ENCODE results near the gene TBC1D5. TPM values are rescaled to one million over a fixed set of nuclear protein-coding genes. Genes with fewer than 3 reads are reported as not detected.

TBC1D5 gene
- total and polyA plus RNA-seq, 12 donors, result 6.4 to 108 (median 70.7) TPM

DNA sequence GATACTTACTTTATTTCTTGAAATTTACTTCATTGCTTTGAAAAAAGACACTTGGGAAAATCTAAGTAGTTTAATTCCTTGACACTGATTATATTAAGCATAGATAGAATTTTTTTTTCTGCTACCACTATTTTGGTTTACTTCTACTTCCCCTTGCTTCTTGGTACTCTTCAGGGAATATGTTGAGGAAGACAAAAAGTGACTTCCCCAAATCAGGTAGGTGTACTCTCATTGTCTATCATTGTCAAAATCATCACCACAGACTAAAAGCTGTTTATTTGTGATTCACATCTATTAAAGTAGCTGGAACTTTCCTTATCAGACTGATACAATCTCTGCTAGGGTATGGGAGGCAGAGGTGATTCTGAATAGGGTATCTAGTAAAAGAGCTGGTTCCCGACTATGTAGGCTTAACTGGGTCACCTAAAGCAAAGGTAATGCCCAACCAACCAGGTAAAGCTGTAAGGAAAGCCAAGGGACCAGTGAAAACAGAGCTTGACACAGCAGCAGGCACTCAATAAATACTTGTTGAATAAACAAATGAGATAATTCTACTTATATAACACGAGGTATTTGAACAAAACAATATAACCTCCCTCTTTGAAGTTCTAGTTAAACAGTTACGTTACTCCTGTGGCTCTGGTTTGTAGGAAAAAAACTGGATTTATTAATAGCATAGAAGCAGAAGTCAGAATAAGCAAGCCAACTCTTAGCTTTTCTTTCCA lies 510.7 kb downstream of the TBC1D5 start:
- no peak for DNase-seq
- Histone ChIP-seq H3K27ac (no peak overlapping the region), H3K4me3 (no peak overlapping the region), H3K36me3 (replicated peaks in 1 of 2) (no peaks in the 10 kb centered on the region), H3K9me3 (replicated peaks in 1 of 3) (no peaks in the 10 kb centered on the region), H3K4me1 (replicated peaks in 1 of 2) (peaks cover 0 to 3% of the 10 kb centered on the region in 2 donors), H3K27me3 (no peaks in the 10 kb centered on the region)
- intact Hi-C loops (cut with DNase I), result loop anchor here (5.0 to 10.0 kb wide), 3 partner anchors 207 to 634 kb away; partner anchors contain the start of gene DAZL (in 1 of the 2)
- 84 to 91% (median 89%) methylated on average over 3 of the region's 3 CpGs for WGBS, 4 donors
- TF ChIP-seq, protein P1, sequence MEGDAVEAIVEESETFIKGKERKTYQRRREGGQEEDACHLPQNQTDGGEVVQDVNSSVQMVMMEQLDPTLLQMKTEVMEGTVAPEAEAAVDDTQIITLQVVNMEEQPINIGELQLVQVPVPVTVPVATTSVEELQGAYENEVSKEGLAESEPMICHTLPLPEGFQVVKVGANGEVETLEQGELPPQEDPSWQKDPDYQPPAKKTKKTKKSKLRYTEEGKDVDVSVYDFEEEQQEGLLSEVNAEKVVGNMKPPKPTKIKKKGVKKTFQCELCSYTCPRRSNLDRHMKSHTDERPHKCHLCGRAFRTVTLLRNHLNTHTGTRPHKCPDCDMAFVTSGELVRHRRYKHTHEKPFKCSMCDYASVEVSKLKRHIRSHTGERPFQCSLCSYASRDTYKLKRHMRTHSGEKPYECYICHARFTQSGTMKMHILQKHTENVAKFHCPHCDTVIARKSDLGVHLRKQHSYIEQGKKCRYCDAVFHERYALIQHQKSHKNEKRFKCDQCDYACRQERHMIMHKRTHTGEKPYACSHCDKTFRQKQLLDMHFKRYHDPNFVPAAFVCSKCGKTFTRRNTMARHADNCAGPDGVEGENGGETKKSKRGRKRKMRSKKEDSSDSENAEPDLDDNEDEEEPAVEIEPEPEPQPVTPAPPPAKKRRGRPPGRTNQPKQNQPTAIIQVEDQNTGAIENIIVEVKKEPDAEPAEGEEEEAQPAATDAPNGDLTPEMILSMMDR (IDR thresholded peaks at IDR 0.05), result no peak
- TF ChIP-seq POLR2A (IDR thresholded peaks at IDR 0.05), result no peak

DNA sequence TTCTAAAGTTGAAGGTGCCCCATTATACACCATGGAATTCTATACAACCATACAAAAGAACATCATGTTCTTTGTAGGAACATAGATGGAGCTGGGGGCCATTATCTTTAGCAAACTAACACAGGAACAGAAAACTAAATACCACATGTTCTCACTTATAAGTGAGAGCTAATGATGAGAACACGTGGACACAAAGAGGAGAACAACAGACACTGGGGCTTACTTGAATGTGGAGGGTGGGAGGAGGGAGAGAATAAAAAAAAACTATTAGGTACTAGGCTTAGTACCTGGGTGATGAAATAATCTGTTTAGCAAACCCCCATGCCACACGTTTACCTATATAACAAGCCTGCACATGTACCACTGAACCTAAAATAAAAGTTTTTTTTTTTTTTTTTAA lies 515.0 kb downstream of the TBC1D5 start:
- Histone ChIP-seq H3K36me3 (replicated peaks in 1 of 2) (no peaks in the 10 kb centered on the region), H3K27ac (no peak overlapping the region), H3K27me3 (no peaks in the 10 kb centered on the region), H3K9me3 (replicated peaks in 1 of 3) (no peaks in the 10 kb centered on the region), H3K4me3 (no peak overlapping the region), H3K4me1 (replicated peaks in 1 of 2) (no peaks in the 10 kb centered on the region)
- intact Hi-C loops (cut with DNase I), result no loop called here
- no peak for DNase-seq
- WGBS, 4 donors, result 93 to 100% (median 95%) methylated on average over 2 of the region's 2 CpGs
- TF ChIP-seq POLR2A (IDR thresholded peaks at IDR 0.05), result no peak
- TF ChIP-seq, protein P1 (IDR thresholded peaks at IDR 0.05), result no peak

DNA sequence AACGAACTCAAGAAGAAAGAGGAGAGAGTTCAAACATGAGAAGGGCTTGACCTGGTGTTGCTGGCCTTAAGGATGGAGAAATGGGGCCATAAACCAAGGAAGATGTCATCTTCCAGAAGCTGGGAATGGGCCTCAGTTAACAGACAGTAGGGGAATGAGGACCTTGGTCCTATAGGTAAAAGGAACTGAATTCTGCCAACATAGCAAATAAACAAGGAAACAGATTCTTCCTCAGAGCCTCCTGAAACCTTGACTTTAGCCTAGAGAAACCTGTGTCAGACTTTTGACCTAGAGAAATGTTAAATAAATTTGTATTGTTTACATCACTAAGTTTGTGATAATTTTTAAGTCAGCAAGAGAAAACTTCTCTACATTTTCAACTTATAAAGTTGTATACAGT lies 520.9 kb downstream of the TBC1D5 start:
- H3K4me3 ChIP-seq, result no peak overlapping the region
- intact Hi-C loops (cut with DNase I), result no loop called here
- no peaks in the 10 kb centered on the region for H3K27me3 ChIP-seq
- H3K9me3 ChIP-seq (replicated peaks in 1 of 3), result peaks cover 0 to 4% (median 0%) of the 10 kb centered on the region in 3 donors
- WGBS, 4 donors, result 95 to 97% (median 96%) methylated on average over 1 of the region's 1 CpG
- no peak overlapping the region for H3K27ac ChIP-seq
- TF ChIP-seq, protein P1 (IDR thresholded peaks at IDR 0.05), result no peak
- TF ChIP-seq POLR2A (IDR thresholded peaks at IDR 0.05), result no peak
- H3K36me3 ChIP-seq (replicated peaks in 1 of 2), result no peaks in the 10 kb centered on the region
- no peaks in the 10 kb centered on the region for H3K4me1 ChIP-seq (replicated peaks in 1 of 2)
- no peak for DNase-seq

DNA sequence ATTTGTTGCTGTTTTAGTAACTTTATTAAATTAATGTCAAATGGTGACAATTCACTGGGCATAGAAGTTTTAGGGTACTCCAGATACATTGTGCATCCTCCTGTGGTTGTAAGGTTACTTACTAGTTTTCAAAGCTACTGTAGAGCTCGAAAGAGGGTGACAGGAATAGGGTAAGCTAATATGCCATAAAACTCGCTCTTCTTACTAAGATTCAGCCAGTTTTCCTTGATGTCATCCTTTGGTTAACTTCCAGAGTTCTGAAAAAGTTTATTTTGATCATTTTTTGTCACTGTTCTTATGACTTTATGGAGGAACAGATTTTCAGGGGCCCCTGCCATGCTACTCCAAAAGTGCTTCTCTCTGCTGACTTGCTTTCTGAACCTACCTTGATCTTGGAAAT lies 522.8 kb downstream of the TBC1D5 start:
- Histone ChIP-seq H3K36me3 (replicated peaks in 1 of 2) (no peaks in the 10 kb centered on the region), H3K4me1 (replicated peaks in 1 of 2) (no peaks in the 10 kb centered on the region), H3K4me3 (no peak overlapping the region), H3K27ac (no peak overlapping the region), H3K27me3 (no peaks in the 10 kb centered on the region), H3K9me3 (replicated peaks in 1 of 3) (peaks cover 0 to 4% (median 0%) of the 10 kb centered on the region in 3 donors)
- no peak for DNase-seq
- 98 to 100% (median 98%) methylated on average over 2 of the region's 2 CpGs for WGBS, 4 donors
- TF ChIP-seq POLR2A (IDR thresholded peaks at IDR 0.05), result no peak
- TF ChIP-seq, protein P1 (IDR thresholded peaks at IDR 0.05), result no peak
- intact Hi-C loops (cut with DNase I), result loop anchor here in 1 of 2 donors (10.0 kb wide), 1 partner anchor 85 kb away; no protein-coding TSS in a partner anchor
